HepG2 (cell line): ENCODE measurements around the gene TCEA3. TPM values are rescaled to one million over a fixed set of nuclear protein-coding genes. Genes with fewer than 3 reads are reported as not detected.

ENCODE experiments used
- ARNT2 ChIP-seq: sonication (generic); formaldehyde crosslinking; IDR thresholded peaks from 2 replicates; pipeline ENCODE4 v1.8.0; 2022; ENCODE audit warnings: mild to moderate bottlenecking, low read depth, missing genetic modification reagents, moderate library complexity
- CREBL2 ChIP-seq: sonication (generic); formaldehyde crosslinking; IDR thresholded peaks from 2 replicates; pipeline ENCODE4 v1.8.1; 2023; ENCODE audit warnings: missing genetic modification reagents, mild to moderate bottlenecking, borderline replicate concordance
- DZIP1 ChIP-seq: sonication (generic); formaldehyde crosslinking; IDR thresholded peaks from 2 replicates; pipeline ENCODE4 v1.5.0; 2020; ENCODE audit warnings: mild to moderate bottlenecking, missing genetic modification reagents
- HNRNPLL ChIP-seq: fragments of 200-400 bp; formaldehyde crosslinking; IDR thresholded peaks from 2 replicates; pipeline ENCODE4 v1.6.1; 2017; ENCODE audit warnings: mild to moderate bottlenecking, low read depth, low read length; ENCODE audit not compliant: poor library complexity, severe bottlenecking
- HOXD1 ChIP-seq: sonication (generic); formaldehyde crosslinking; IDR thresholded peaks from 2 replicates; pipeline ENCODE4 v1.5.0; 2020; ENCODE audit warnings: missing genetic modification reagents
- KDM4B ChIP-seq: sonication (generic); formaldehyde crosslinking; IDR thresholded peaks from 2 replicates; pipeline ENCODE4 v1.4.0; 2020; ENCODE audit warnings: missing genetic modification reagents
- NR2C2 ChIP-seq: sonication (generic); formaldehyde crosslinking; IDR thresholded peaks from 2 replicates; pipeline ENCODE4 v1.4.0; 2020; ENCODE audit warnings: missing genetic modification reagents, mild to moderate bottlenecking, moderate library complexity, borderline replicate concordance
- SAFB2 ChIP-seq: sonication (generic); formaldehyde crosslinking; IDR thresholded peaks from 2 replicates; pipeline ENCODE4 v1.5.1; 2020; ENCODE audit warnings: missing genetic modification reagents, low read depth, mild to moderate bottlenecking, borderline replicate concordance
- SCMH1 ChIP-seq: sonication (generic); formaldehyde crosslinking; IDR thresholded peaks from 2 replicates; pipeline ENCODE4 v1.9.0; 2021; ENCODE audit warnings: missing genetic modification reagents, mild to moderate bottlenecking, borderline replicate concordance
- SP1 ChIP-seq, 2 experiments: fragments of 450-650 bp in 1 of 2; sonication (generic) in 1 of 2; formaldehyde crosslinking in 1 of 2; IDR thresholded peaks; 2 replicates each; pipeline versions ENCODE4 v1.4.0 to v1.6.1; 2016 to 2020; ENCODE audit warnings: missing genetic modification reagents in 1 of 2
- TCF12 ChIP-seq, 2 experiments: fragments of 450-650 bp in 1 of 2; sonication (generic) in 1 of 2; formaldehyde crosslinking in 1 of 2; IDR thresholded peaks; 2 replicates each; pipeline versions ENCODE4 v1.6.1 to v1.8.0; 2017 to 2022; ENCODE audit warnings: antibody characterized with exemption in 1 of 2, mild to moderate bottlenecking in 1 of 2, missing genetic modification reagents in 1 of 2, moderate library complexity in 1 of 2
- ZBTB21 ChIP-seq: sonication (generic); formaldehyde crosslinking; IDR thresholded peaks from 2 replicates; pipeline ENCODE4 v1.4.0; 2020; ENCODE audit warnings: missing genetic modification reagents
- ZKSCAN5 ChIP-seq: sonication (generic); formaldehyde crosslinking; IDR thresholded peaks from 2 replicates; pipeline ENCODE4 v1.5.1; 2020; ENCODE audit warnings: mild to moderate bottlenecking, missing genetic modification reagents
- ZNF138 ChIP-seq: sonication (generic); formaldehyde crosslinking; IDR thresholded peaks from 2 replicates; pipeline ENCODE4 v1.5.0; 2020; ENCODE audit warnings: mild to moderate bottlenecking, low read depth, missing genetic modification reagents
- ZNF343 ChIP-seq: sonication (generic); formaldehyde crosslinking; IDR thresholded peaks from 2 replicates; pipeline ENCODE4 v1.4.0; 2020; ENCODE audit warnings: mild to moderate bottlenecking, missing genetic modification reagents
- ZNF446 ChIP-seq: sonication (generic); formaldehyde crosslinking; IDR thresholded peaks from 2 replicates; pipeline ENCODE4 v1.5.0; 2020; ENCODE audit warnings: mild to moderate bottlenecking, missing genetic modification reagents
- ZSCAN21 ChIP-seq: sonication (generic); formaldehyde crosslinking; IDR thresholded peaks from 2 replicates; pipeline ENCODE4 v1.8.0; 2022; ENCODE audit warnings: mild to moderate bottlenecking, missing genetic modification reagents, moderate library complexity, borderline replicate concordance
- polyA plus RNA-seq, 8 experiments: library from polyadenylated mRNA; depleted of rRNA in 3 of 8; stranded (reverse) in 7 of 8; unstranded in 1 of 8; fragments of >200 nt; fragmentation: Illumina TruSeq in 4 of 8; extraction: Trizol in 4 of 8; gene quantifications; 2 replicates each; pipeline versions ENCODE4 v1.2.1 to v1.2.3, GENCODE V29; 2011 to 2016; ENCODE audit warnings: low read depth in 4 of 8, missing spikeins in 1 of 8, mixed read lengths in 1 of 8; ENCODE audit not compliant: insufficient read depth in 1 of 8
- total RNA-seq, 5 experiments: library from RNA; depleted of rRNA; stranded (reverse); fragments of >200 nt; fragmentation: Illumina TruSeq; extraction: Trizol; gene quantifications; 2 replicates each; pipeline ENCODE4 v1.2.3, GENCODE V29; 2016; ENCODE audit warnings: low read depth in 1 of 5
- TF ChIP-seq, protein P1 (sequence below): IDR thresholded peaks from 2 replicates; pipeline ENCODE4 v1.6.1; 2016; ENCODE audit warnings: missing compliant biosample characterization, missing genetic modification reagents, borderline replicate concordance
- TF ChIP-seq, protein P2 (sequence below): sonication (generic); formaldehyde crosslinking; IDR thresholded peaks from 2 replicates; pipeline ENCODE4 v1.4.0; 2020; ENCODE audit warnings: missing genetic modification reagents
- TF ChIP-seq, protein P3 (sequence below): sonication (generic); formaldehyde crosslinking; IDR thresholded peaks from 2 replicates; pipeline ENCODE4 v1.8.1; 2023; ENCODE audit warnings: mild to moderate bottlenecking, missing genetic modification reagents
- TF ChIP-seq, protein P4 (sequence below): sonication (generic); formaldehyde crosslinking; IDR thresholded peaks from 2 replicates; pipeline ENCODE4 v1.4.0; 2020; ENCODE audit warnings: missing genetic modification reagents, borderline replicate concordance

The TCEA3 gene
- total and polyA plus RNA-seq, 2 of the 13 experiments (the other 11 are each of a cell fraction or from before 2014, with no cell fraction given): 55.5 to 84.6 TPM

DNA sequence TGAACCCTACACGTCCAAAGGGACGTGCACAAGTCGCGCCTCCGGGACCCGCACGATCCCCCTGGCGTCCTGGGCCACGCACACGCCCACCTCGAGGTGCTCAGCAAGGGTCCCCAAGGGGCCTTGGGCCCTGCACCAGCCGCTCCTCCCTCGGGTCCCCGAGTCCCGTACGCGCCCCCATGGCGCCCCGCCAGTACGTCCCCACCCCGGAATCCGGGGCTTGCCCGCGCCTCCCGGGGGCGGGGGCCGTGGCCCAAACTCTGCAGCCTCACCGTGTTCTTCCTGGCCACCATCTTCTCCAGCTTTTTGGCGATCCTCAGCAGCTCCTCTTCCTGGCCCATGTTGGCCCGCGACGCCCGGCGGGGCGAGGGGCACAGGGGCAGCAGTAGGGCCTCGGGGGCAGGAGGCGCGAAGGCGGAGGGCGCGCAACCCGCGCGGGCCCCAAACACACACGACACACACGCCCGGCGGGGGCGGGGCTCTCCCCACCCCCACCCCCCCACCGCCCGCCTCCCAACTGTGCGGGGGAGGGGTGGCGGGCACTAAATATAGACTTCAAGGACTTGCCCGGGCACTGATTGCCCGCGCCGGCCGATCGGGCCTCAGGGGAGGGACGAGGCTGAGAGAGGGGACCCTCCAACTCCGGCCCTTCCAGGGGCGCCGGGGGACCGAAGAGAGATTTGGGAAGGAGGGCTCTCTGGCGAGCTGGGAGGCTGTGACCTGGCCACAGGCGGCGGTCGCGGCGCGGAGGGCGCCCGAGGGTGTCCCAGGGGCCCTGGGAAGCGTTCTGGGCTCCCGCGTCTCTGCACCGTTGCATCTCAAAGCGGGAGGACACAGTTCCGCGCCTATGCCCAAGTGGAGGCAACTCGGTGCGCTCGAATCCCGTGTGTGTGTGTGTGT is at the start of gene TCEA3 (continued):
- TF ChIP-seq, protein P1, sequence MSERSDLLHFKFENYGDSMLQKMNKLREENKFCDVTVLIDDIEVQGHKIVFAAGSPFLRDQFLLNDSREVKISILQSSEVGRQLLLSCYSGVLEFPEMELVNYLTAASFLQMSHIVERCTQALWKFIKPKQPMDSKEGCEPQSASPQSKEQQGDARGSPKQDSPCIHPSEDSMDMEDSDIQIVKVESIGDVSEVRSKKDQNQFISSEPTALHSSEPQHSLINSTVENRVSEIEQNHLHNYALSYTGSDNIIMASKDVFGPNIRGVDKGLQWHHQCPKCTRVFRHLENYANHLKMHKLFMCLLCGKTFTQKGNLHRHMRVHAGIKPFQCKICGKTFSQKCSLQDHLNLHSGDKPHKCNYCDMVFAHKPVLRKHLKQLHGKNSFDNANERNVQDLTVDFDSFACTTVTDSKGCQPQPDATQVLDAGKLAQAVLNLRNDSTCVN: 0 out of 2 replicates have a peak, but pooled peaks have one; percentile 42
- TF ChIP-seq, protein P2, sequence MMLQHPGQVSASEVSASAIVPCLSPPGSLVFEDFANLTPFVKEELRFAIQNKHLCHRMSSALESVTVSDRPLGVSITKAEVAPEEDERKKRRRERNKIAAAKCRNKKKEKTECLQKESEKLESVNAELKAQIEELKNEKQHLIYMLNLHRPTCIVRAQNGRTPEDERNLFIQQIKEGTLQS: no peak
- TF ChIP-seq ZNF138 (CRISPR knock-in tag) (no peak), ZNF446 (CRISPR knock-in tag) (peak; percentile 81), ZKSCAN5 (no peak), DZIP1 (CRISPR knock-in tag) (peak; percentile 64; the same call in 1 of the 2 replicates), NR2C2 (CRISPR knock-in tag) (no peak; the same call in 1 of the 2 replicates), CREBL2 (CRISPR knock-in tag) (no peak), HOXD1 (0 out of 2 replicates have a peak, but pooled peaks have one; percentile 26), SP1 (IDR thresholded peaks at IDR 0.05) (no peak), SP1 (CRISPR knock-in tag; IDR thresholded peaks at IDR 0.05) (no peak), HNRNPLL (peak; percentile 48), SAFB2 (CRISPR knock-in tag) (no peak), ARNT2 (peak; percentile 27; the same call in 1 of the 2 replicates), SCMH1 (CRISPR knock-in tag) (no peak), KDM4B (CRISPR knock-in tag) (no peak), ZSCAN21 (no peak), ZBTB21 (CRISPR knock-in tag) (no peak), TCF12 (IDR thresholded peaks at IDR 0.05) (no peak), TCF12 (CRISPR knock-in tag; IDR thresholded peaks at IDR 0.05) (no peak), ZNF343 (CRISPR knock-in tag) (0 out of 2 replicates have a peak, but pooled peaks have one; percentile 60)
- TF ChIP-seq, protein P3, sequence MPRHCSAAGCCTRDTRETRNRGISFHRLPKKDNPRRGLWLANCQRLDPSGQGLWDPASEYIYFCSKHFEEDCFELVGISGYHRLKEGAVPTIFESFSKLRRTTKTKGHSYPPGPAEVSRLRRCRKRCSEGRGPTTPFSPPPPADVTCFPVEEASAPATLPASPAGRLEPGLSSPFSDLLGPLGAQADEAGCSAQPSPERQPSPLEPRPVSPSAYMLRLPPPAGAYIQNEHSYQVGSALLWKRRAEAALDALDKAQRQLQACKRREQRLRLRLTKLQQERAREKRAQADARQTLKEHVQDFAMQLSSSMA (CRISPR knock-in tag): no peak
- TF ChIP-seq, protein P4, sequence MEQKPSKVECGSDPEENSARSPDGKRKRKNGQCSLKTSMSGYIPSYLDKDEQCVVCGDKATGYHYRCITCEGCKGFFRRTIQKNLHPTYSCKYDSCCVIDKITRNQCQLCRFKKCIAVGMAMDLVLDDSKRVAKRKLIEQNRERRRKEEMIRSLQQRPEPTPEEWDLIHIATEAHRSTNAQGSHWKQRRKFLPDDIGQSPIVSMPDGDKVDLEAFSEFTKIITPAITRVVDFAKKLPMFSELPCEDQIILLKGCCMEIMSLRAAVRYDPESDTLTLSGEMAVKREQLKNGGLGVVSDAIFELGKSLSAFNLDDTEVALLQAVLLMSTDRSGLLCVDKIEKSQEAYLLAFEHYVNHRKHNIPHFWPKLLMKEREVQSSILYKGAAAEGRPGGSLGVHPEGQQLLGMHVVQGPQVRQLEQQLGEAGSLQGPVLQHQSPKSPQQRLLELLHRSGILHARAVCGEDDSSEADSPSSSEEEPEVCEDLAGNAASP (CRISPR knock-in tag): no peak
